HL-60 (cell line): ENCODE measurements around the gene ZNF629.
A peak's percentile ranks its signal among the peaks of the same experiment; 100 is the strongest.

Source experiments
- GABPA ChIP-seq: IDR thresholded peaks from 2 replicates; pipeline ENCODE4 v1.6.1; 2012; ENCODE audit warnings: low read depth
- POLR2AphosphoS5 ChIP-seq: IDR thresholded peaks from 2 replicates; pipeline ENCODE4 v1.6.1; 2012; ENCODE audit warnings: low read depth
- TF ChIP-seq, protein P1 (sequence below): IDR thresholded peaks from one replicate; pipeline ENCODE4 v1.5.1; 2011; ENCODE audit warnings: low read length, control low read depth, inconsistent platforms; ENCODE audit not compliant: insufficient read depth
- TF ChIP-seq, protein P2 (sequence below): IDR thresholded peaks from 2 replicates; pipeline ENCODE4 v1.6.1; 2012; ENCODE audit warnings: low read depth; ENCODE audit not compliant: insufficient replicate concordance

DNA sequence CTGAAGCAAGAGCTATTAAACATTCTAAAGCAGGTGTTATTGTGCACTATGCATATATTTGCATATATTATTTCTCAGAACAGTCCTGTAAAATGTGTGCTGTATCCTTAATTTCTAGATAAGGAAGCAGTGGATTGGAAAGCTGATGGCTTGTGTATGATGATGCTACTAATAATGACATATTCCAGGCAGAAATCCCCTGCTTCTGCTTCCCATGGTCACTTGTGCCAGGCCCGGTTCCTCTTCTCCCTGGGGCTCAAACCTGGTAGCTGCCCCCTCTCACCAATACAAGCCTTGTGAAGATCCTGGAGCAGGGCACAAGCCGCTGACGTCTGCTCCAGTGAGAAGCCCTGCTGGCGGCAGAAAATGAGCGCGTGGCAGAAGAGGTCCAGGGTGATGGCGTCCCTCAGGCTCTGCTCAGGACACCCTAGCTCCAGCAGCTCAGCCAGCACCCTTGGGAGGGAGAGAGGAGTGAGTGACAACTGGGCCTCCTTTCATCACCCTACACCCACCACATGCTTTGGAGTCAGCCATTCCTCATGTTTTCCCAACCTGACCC is 26.9 kb downstream of the ZNF629 start:
- TF ChIP-seq, protein P1, sequence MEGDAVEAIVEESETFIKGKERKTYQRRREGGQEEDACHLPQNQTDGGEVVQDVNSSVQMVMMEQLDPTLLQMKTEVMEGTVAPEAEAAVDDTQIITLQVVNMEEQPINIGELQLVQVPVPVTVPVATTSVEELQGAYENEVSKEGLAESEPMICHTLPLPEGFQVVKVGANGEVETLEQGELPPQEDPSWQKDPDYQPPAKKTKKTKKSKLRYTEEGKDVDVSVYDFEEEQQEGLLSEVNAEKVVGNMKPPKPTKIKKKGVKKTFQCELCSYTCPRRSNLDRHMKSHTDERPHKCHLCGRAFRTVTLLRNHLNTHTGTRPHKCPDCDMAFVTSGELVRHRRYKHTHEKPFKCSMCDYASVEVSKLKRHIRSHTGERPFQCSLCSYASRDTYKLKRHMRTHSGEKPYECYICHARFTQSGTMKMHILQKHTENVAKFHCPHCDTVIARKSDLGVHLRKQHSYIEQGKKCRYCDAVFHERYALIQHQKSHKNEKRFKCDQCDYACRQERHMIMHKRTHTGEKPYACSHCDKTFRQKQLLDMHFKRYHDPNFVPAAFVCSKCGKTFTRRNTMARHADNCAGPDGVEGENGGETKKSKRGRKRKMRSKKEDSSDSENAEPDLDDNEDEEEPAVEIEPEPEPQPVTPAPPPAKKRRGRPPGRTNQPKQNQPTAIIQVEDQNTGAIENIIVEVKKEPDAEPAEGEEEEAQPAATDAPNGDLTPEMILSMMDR = no peak
- TF ChIP-seq, protein P2, sequence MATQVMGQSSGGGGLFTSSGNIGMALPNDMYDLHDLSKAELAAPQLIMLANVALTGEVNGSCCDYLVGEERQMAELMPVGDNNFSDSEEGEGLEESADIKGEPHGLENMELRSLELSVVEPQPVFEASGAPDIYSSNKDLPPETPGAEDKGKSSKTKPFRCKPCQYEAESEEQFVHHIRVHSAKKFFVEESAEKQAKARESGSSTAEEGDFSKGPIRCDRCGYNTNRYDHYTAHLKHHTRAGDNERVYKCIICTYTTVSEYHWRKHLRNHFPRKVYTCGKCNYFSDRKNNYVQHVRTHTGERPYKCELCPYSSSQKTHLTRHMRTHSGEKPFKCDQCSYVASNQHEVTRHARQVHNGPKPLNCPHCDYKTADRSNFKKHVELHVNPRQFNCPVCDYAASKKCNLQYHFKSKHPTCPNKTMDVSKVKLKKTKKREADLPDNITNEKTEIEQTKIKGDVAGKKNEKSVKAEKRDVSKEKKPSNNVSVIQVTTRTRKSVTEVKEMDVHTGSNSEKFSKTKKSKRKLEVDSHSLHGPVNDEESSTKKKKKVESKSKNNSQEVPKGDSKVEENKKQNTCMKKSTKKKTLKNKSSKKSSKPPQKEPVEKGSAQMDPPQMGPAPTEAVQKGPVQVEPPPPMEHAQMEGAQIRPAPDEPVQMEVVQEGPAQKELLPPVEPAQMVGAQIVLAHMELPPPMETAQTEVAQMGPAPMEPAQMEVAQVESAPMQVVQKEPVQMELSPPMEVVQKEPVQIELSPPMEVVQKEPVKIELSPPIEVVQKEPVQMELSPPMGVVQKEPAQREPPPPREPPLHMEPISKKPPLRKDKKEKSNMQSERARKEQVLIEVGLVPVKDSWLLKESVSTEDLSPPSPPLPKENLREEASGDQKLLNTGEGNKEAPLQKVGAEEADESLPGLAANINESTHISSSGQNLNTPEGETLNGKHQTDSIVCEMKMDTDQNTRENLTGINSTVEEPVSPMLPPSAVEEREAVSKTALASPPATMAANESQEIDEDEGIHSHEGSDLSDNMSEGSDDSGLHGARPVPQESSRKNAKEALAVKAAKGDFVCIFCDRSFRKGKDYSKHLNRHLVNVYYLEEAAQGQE = no peak
- TF ChIP-seq POLR2AphosphoS5 (0 out of 2 replicates have a peak, but pooled peaks have one; percentile 7), GABPA (no peak)
